Body of pancreas (tissue), 4 donors: ENCODE data around the gene PPP4R4. TPM values are rescaled to one million over a fixed set of nuclear protein-coding genes. Genes with fewer than 3 reads are reported as not detected.
"Not testable (repeated sequence)": the region's sequence is repeated elsewhere in the genome, so short reads cannot be mapped to it uniquely, and the experiment has no call there.

ENCODE experiments used
- ATAC-seq: fragments of 150-250 bp; one replicate; pipeline ENCODE4 v1.9.1; 2016
- DNase-seq, 4 donors: peaks; one replicate each; pipeline ENCODE4 v3.0.0-alpha.2; 2019
- H3K27ac ChIP-seq, 4 donors: fragments of 200-600 bp; sonication (generic); 1 replicate in 3 of 4; 2 replicates in 1 of 4; pipeline versions ENCODE4 v1.5.1 to v1.6.1; 2016 to 2019; ENCODE audit warnings: mild to moderate bottlenecking in 1 of 4, mixed read lengths in 1 of 4, moderate library complexity in 1 of 4
- H3K27me3 ChIP-seq, 2 donors: fragments of 200-600 bp; sonication (generic); one replicate each; pipeline ENCODE4 v1.6.0; 2016; ENCODE audit warnings: mild to moderate bottlenecking in 1 of 2
- H3K36me3 ChIP-seq, 2 donors: fragments of 200-600 bp; sonication (generic); replicated peaks in 1 of 2; 2 replicates each; pipeline ENCODE4 v1.5.1; 2016; ENCODE audit warnings: low read depth in 2 of 2; ENCODE audit not compliant: insufficient read depth in 1 of 2
- H3K4me1 ChIP-seq: fragments of 200-600 bp; sonication (generic); one replicate; pipeline ENCODE4 v1.6.0; 2016
- H3K4me3 ChIP-seq, 2 donors: fragments of 200-600 bp; sonication (generic); 1 replicate in 1 of 2; 2 replicates in 1 of 2; pipeline ENCODE4 v1.5.1; 2016 to 2019
- H3K9me3 ChIP-seq, 3 donors: fragments of 200-600 bp; sonication (generic); 1 replicate in 2 of 3; 2 replicates in 1 of 3; pipeline ENCODE4 v1.5.1; 2016
- POLR2A ChIP-seq, 3 donors: fragments of 450-650 bp; IDR thresholded peaks; one replicate each; pipeline ENCODE4 v1.6.1; 2016; ENCODE audit warnings: antibody characterized with exemption in 3 of 3, mild to moderate bottlenecking in 2 of 3
- WGBS, 2 donors: methylation state at CpG; one replicate each; pipeline ENCODE4 v1.1.5; 2017; 5-methylcytosine and 5-hydroxymethylcytosine counted together
- intact Hi-C: fragments of 100-400 bp; cut with DNase I; formaldehyde crosslinking; loops from one replicate; pipeline ENCODE4 v1.15.1; 2023
- total RNA-seq, 2 donors: library from RNA; depleted of rRNA; stranded (reverse); fragments of >200 nt; gene quantifications; one replicate each; pipeline ENCODE4 v1.1.0, GENCODE V29; 2016
- TF ChIP-seq, protein P1 (sequence below), 7 experiments: fragments of 450-650 bp in 4 of 7; fragments of 200-600 bp in 3 of 7; sonication (generic) in 3 of 7; IDR thresholded peaks; one replicate each; pipeline ENCODE4 v1.5.1; 2016 to 2019; ENCODE audit warnings: antibody characterized with exemption in 7 of 7

PPP4R4 gene
- total RNA-seq, 2 donors from 2014 or later: 1.3 to 2.6 TPM

DNA sequence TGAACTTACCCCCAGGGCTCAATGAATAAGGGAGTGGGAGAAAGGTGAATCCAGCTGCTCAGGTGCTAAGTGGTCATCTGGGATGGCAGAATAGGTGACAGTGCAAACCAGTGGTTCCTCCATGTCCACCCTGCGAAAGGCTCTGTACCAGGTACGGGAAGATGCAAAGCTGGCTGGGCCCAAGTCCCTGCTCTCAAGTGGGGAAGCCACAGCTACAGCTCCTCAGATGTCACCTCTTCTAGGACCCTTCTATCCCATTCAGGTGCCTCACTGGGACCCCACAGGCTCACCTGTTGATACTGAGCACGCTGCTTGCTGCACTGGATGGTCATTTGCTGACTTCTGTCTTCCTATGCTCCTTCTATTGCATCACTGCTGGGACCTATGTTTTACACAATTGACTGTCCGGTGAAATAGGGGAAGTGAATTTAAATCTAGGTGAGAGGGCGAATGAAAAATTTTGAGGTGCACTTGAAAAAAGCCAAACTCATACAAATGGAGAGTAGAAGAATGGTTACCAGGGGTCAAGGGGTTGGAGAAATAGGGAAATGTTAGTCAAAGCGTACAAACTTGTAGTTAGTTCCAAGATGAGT lies 20.3 kb upstream of the PPP4R4 start:
- DNase-seq (no peak), ATAC-seq (no peak)
- no peaks in the 10 kb centered on the region for H3K36me3 ChIP-seq
- intact Hi-C loops: no loop called here
- H3K27ac ChIP-seq: no peak overlapping the region
- H3K27me3 ChIP-seq: no peaks in the 10 kb centered on the region
- no peaks in the 10 kb centered on the region for H3K9me3 ChIP-seq
- TF ChIP-seq, protein P1, sequence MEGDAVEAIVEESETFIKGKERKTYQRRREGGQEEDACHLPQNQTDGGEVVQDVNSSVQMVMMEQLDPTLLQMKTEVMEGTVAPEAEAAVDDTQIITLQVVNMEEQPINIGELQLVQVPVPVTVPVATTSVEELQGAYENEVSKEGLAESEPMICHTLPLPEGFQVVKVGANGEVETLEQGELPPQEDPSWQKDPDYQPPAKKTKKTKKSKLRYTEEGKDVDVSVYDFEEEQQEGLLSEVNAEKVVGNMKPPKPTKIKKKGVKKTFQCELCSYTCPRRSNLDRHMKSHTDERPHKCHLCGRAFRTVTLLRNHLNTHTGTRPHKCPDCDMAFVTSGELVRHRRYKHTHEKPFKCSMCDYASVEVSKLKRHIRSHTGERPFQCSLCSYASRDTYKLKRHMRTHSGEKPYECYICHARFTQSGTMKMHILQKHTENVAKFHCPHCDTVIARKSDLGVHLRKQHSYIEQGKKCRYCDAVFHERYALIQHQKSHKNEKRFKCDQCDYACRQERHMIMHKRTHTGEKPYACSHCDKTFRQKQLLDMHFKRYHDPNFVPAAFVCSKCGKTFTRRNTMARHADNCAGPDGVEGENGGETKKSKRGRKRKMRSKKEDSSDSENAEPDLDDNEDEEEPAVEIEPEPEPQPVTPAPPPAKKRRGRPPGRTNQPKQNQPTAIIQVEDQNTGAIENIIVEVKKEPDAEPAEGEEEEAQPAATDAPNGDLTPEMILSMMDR (IDR thresholded peaks at IDR 0.05): no peak
- no peak for TF ChIP-seq POLR2A (IDR thresholded peaks at IDR 0.05)
- H3K4me3 ChIP-seq: no peak overlapping the region
- no peaks in the 10 kb centered on the region for H3K4me1 ChIP-seq
- 80 to 84% methylated on average over 6 of the region's 6 CpGs for WGBS, 2 donors

DNA sequence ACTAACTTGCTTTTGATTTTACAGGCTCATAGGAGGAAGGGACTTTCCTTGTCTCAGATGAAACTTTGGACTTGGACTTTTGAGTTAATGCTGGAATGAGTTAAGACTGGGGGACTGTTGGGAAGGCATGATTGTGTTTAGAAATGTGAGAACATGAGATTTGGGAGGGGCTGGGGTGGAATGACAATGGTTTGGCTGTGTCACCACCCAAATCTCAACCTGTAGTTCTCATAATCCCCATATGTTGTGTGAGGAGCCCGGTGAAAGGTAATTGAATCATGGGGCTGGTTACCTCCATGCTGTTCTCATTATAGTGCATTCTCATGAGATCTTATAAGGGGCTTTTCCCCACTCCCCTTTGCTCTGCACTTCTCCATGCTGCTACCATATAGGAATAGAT lies 18.0 kb upstream of the PPP4R4 start:
- H3K4me3 ChIP-seq, DNase-seq, ATAC-seq, H3K36me3 ChIP-seq, intact Hi-C loops, H3K27ac ChIP-seq, H3K27me3 ChIP-seq, H3K4me1 ChIP-seq, H3K9me3 ChIP-seq: not testable (repeated sequence)
- WGBS, 2 donors: 83 to 89% methylated on average over 1 of the region's 1 CpG

DNA sequence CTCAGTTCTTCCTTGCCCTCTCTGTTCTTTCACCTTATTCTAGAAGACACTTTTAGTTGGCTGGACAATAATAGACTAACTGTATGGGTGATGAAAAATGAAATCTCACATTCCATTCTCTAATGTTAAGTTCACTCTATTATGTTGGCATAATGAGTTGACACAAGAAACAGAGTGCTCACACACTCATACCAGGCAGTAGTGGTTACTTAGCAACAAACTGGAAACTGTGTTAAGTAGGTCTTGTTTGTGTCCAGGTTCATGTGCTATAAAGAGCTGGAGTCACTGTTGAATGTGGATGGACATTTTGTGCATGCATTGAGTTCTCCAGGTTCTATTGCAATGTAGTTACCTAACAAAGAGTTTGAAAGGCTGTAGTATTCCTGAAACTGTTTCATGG lies 16.9 kb upstream of the PPP4R4 start:
- Histone ChIP-seq H3K36me3 (no peaks in the 10 kb centered on the region), H3K9me3 (no peaks in the 10 kb centered on the region), H3K27me3 (no peaks in the 10 kb centered on the region), H3K4me1 (peaks cover 4% of the 10 kb centered on the region), H3K4me3 (no peak overlapping the region), H3K27ac (no peak overlapping the region)
- no peak for TF ChIP-seq POLR2A (IDR thresholded peaks at IDR 0.05)
- TF ChIP-seq, protein P1 (IDR thresholded peaks at IDR 0.05): no peak
- DNase-seq (no peak), ATAC-seq (peak; percentile 59)
- intact Hi-C loops: no loop called here

DNA sequence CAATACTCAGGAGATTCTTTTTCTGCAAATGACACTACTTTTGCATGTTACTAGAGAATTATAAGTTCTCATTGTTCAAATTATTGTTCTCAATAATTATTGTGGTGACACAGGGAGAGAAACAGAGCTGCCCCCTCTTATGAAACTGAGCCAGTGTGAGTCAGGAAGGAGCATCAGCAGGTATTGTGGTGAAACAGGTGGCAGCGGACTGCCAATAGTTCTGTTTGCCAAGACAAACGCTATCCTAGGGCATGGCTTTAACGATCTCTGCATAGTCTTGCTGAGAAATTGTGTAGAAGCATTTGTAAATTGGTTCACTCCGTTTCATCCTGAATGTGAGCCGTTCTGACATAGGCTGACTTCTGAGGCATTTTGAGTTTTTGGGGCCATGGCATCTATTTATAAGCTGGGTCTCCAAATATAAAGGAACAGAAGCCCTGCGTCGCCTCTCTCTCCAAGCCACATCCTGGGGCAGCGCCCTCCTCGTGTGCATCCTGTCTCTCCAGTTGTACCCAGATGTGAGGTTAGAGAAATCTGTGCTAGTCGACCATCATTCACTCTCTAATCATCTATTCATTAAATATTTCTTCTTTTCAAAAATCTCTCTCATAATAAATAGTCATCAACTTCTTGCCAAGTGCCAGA lies 15.8 kb upstream of the PPP4R4 start:
- Histone ChIP-seq H3K4me1 (peaks cover 8% of the 10 kb centered on the region), H3K27ac (no peak overlapping the region), H3K27me3 (no peaks in the 10 kb centered on the region), H3K4me3 (no peak overlapping the region), H3K9me3 (no peaks in the 10 kb centered on the region), H3K36me3 (no peaks in the 10 kb centered on the region)
- TF ChIP-seq POLR2A (IDR thresholded peaks at IDR 0.05): no peak
- TF ChIP-seq, protein P1 (IDR thresholded peaks at IDR 0.05): no peak
- WGBS, 2 donors: 41 to 56% methylated on average over 10 of the region's 10 CpGs
- DNase-seq: no peak
- intact Hi-C loops: no loop called here
- ATAC-seq: no peak

DNA sequence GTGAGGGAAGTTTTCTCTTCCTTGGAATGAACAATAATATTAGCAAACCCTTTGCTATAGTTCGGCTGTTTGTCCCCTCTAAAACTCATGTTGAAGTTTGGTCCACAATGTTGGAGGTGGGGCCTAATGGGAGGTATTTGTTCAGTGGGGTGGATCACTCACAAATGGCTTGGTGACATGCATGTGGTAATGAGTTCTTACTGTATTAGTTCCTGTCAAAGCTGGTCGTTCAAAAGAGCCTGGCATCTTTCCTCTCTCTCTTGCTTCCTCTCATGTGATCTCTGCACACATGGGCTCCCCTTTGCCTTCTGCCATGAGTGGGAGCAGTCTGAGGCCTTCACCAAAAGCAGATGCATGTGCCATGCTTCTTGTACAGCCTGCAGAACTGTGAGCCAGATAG lies 13.1 kb upstream of the PPP4R4 start:
- Histone ChIP-seq H3K4me1 (peaks cover 8% of the 10 kb centered on the region), H3K9me3 (no peaks in the 10 kb centered on the region), H3K27ac (no peak overlapping the region), H3K27me3 (no peaks in the 10 kb centered on the region), H3K36me3 (no peaks in the 10 kb centered on the region), H3K4me3 (no peak overlapping the region)
- no peak for TF ChIP-seq POLR2A (IDR thresholded peaks at IDR 0.05)
- TF ChIP-seq, protein P1 (IDR thresholded peaks at IDR 0.05): no peak
- 20 to 41% methylated on average over 2 of the region's 2 CpGs for WGBS, 2 donors
- intact Hi-C loops: no loop called here
- ATAC-seq (no peak), DNase-seq (no peak)
